Measurements from ENCODE around the gene CTNNA2.

The CTNNA2 gene

GRCh38 chr2:79857888-79858287 lies 345.0 kb downstream of the CTNNA2 start:
- DNase-seq (ENCODE audit: low read depth), result no peak

- no peak for DNase-seq (ENCODE audit: low read depth)
Observed at GRCh38 chr2:79860228-79861058, 347.6 kb downstream of the CTNNA2 start.

DNA sequence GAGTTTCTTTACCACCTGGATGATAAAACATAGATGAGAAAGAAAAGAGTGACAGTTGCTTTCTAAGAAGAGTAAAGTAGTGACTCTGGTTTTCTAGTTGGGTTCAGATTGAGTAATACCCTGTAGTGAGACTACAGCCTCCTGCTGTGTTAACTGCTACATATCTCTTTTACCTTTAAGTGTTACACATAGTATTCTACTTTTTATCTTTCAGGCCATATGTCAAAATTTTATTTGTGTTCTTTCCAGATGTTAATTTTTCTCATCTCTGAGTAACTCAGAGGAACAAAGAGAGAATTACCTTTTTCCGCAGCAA lies 348.2 kb downstream of the CTNNA2 start:
- DNase-seq (ENCODE audit: low read depth), result no peak

- no peak for DNase-seq (ENCODE audit: low read depth)
Observed at GRCh38 chr2:79862756-79863155, 349.9 kb downstream of the CTNNA2 start.

GRCh38 chr2:79872656-79873055 lies 359.8 kb downstream of the CTNNA2 start:
- no peak for DNase-seq (ENCODE audit: low read depth)

- no peak for DNase-seq (ENCODE audit: low read depth)
Observed at GRCh38 chr2:79874015-79874414, 361.2 kb downstream of the CTNNA2 start.

DNA sequence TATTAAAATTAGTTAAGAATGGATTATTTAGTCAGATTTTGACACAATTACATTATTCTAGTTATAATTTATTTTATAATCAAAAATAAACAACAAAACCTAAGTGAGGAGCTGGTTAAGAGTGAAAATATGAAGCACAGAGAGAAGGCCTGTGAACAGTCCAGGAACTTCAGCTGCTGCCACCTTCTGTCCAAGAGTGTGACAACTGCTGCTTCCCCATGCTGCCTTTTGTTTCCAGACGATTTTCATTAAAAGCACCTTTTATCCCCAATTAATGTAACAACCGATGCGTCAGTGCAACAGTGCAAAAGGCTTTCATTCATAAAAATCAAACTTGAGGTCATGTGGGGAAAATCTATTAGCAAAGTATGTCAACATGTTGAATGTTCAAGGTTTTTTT lies 363.6 kb downstream of the CTNNA2 start:
- no peak for DNase-seq (ENCODE audit: low read depth)

DNA sequence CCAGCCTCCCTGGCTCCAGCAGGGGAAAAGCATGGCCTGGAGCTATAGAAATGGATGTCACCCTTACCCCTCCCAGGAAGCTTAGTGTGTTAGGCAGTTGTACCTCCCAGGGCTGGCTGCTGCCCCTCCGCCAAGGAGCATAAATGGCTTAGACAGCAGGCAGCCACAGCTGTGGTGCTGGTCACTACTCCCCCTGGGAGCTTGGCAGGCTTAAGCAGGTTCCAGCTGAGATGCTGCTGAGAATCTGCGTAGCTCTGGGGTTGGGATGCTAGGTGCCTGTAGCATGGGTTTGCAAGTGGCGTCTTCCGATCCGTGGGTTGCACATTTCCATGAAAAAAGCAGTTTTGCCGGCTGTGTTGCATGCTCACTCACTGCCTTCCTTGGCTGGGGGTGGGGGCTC lies 369.7 kb downstream of the CTNNA2 start:
- no peak for DNase-seq (ENCODE audit: low read depth)

- no peak for DNase-seq (ENCODE audit: low read depth)
Observed at GRCh38 chr2:79887747-79888374, 375.0 kb downstream of the CTNNA2 start.

- DNase-seq (ENCODE audit: low read depth), result no peak
Observed at GRCh38 chr2:79892123-79892522, 379.3 kb downstream of the CTNNA2 start.

DNA sequence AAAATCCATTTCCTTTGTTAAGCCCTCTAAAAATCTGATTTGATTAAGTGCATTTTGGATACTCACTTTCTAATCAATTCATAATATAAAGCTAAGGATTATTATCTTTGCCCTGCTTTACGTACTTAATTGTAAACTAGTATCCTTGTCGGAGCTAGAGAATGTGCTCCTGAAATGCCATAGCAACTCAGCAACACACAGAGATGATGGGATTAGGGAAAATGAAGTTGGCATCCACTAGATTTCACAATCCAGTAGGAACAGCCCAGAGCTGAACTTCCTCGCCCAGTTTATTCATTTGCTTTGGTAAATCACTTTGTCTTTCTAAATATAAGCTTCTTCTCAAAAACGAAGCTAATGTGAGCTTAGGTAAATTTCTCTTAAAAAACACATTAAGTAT lies 386.3 kb downstream of the CTNNA2 start:
- DNase-seq (ENCODE audit: low read depth), result no peak

GRCh38 chr2:79901161-79901560 lies 388.3 kb downstream of the CTNNA2 start:
- DNase-seq (ENCODE audit: low read depth), result no peak

GRCh38 chr2:79903222-79904000 lies 390.6 kb downstream of the CTNNA2 start:
- no peak for DNase-seq (ENCODE audit: low read depth)

GRCh38 chr2:79906139-79906890 lies 393.5 kb downstream of the CTNNA2 start:
- no peak for DNase-seq (ENCODE audit: low read depth)

DNA sequence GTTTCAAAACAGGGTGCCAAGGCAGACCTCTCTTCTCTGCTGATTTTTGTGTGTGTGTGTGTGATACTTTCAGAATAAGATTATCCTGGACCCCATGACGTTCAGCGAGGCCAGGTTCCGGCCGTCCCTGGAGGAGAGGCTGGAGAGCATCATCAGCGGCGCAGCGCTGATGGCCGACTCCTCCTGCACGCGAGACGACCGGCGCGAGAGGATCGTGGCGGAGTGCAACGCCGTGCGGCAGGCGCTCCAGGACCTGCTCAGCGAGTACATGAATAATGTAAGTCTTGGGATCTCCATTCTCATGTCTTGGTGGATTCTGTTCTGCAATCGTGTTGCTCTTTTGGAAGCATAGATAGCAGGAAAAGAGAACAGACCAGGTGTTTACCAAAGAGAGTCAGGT lies 396.7 kb downstream of the CTNNA2 start:
- DNase-seq (ENCODE audit: low read depth), result no peak

GRCh38 chr2:79910643-79911042 lies 397.8 kb downstream of the CTNNA2 start:
- no peak for DNase-seq (ENCODE audit: low read depth)

DNA sequence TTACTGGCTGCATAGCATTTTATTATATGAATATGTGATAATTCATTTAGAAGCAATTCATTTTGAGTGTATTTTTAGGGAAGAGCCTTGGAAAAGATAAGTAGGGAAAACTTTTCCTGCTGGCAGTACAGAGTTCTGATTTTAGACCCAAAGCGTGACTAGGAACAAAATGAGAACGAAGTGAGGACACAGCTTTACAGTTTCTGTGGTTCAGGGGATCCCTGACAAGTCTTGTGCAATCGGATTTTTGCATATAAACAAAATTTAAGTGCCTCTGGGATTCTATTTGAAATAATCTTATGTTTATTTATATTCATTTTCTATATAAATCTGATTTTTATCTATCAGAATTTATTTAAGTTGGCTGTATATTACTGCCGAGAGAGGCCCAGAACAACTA lies 402.6 kb downstream of the CTNNA2 start:
- DNase-seq (ENCODE audit: low read depth), result no peak

DNA sequence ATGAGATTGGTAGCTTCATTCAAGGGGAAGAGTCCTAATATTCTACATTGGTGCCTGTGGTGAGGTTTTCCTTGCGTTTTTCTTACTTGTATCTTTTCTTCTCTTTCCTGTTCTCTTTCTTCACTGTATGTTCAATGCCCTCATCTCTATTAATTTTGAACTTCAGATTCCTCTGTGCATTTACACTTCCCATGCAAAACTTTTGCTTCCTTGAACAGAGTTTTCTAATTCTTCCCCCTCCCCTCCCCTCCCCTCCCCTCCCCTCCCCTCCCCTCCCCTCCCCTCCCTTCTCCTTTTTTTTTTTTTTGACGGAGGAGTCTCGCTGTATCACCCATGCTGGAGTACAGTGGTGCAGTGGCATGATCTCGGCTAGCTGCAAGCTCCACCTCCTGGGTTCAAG lies 403.4 kb downstream of the CTNNA2 start:
- no peak for DNase-seq (ENCODE audit: low read depth)

DNA sequence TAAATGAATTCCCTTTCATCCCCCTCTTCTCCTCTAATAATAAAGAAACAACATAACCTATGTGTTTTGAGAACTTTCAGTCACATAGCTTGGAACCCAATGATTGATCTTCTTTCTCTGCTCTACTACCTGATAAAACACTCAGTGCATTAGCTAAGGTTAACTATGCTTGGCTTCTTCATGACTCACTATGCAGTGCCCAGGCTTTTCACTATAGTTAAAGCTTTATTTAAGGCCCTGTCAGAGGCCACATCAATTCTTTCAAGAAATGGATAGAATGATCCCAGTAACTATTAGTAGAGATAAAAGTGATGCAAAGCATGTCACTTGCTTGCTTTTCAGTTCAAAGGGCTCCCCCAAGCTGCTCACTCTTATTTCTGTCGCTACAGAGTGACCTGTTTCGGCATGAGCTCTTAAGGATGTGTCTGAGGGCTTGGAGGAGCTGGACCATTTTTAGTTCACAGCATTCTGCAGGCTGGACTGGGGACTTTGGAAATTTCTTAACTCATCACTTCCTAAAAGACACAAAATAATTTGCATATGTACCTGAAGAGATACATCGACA lies 407.7 kb downstream of the CTNNA2 start:
- no peak for DNase-seq (ENCODE audit: low read depth)

- no peak for DNase-seq (ENCODE audit: low read depth)
Observed at GRCh38 chr2:79929624-79930023, 416.8 kb downstream of the CTNNA2 start.

GRCh38 chr2:79935046-79935732 lies 422.3 kb downstream of the CTNNA2 start:
- no peak for DNase-seq (ENCODE audit: low read depth)

All from stimulated activated CD8-positive, alpha-beta memory T cell treated with anti-CD3 and anti-CD28 coated beads, Interleukin-15, amount 100 ng/mL, for 1 hour (primary cell).